Sigmoid colon (tissue), 7 donors: ENCODE measurements around the gene DUS3L. TPM values are rescaled to one million over a fixed set of nuclear protein-coding genes. Genes with fewer than 3 reads are reported as not detected.

Experiments
- DNase-seq: peaks from one replicate; pipeline ENCODE4 v3.0.0-alpha.2; 2019
- H3K27ac ChIP-seq, 4 donors: fragments of 200-600 bp; sonication (generic); one replicate each; pipeline ENCODE4 v1.5.1; 2016 to 2019; ENCODE audit warnings: mild to moderate bottlenecking in 1 of 4
- H3K27me3 ChIP-seq, 3 donors: fragments of 200-600 bp; sonication (generic); one replicate each; pipeline ENCODE4 v1.5.1; 2019; ENCODE audit warnings: mild to moderate bottlenecking in 1 of 3
- H3K36me3 ChIP-seq, 4 donors: fragments of 200-600 bp; sonication (generic); one replicate each; pipeline ENCODE4 v1.5.1; 2016 to 2019
- H3K4me1 ChIP-seq, 4 donors: fragments of 200-600 bp; sonication (generic); one replicate each; pipeline ENCODE4 v1.5.1; 2017 to 2019
- H3K4me3 ChIP-seq, 4 donors: fragments of 200-600 bp; sonication (generic); one replicate each; pipeline ENCODE4 v1.5.1; 2017 to 2019; ENCODE audit warnings: mild to moderate bottlenecking in 2 of 4, moderate library complexity in 1 of 4
- H3K9me3 ChIP-seq, 4 donors: fragments of 200-600 bp in 3 of 4; sonication (generic) in 3 of 4; one replicate each; pipeline versions ENCODE4 v1.5.1 to v1.6.1; 2013 to 2019
- CTCF ChIP-seq, 4 experiments: fragments of 450-650 bp in 3 of 4; fragments of 200-600 bp in 1 of 4; IDR thresholded peaks; one replicate each; pipeline ENCODE4 v1.5.1; 2016 to 2019; ENCODE audit warnings: antibody characterized with exemption in 4 of 4, mild to moderate bottlenecking in 3 of 4, moderate library complexity in 2 of 4
- EP300 ChIP-seq, 4 donors: sonication (generic); formaldehyde crosslinking; IDR thresholded peaks; one replicate each; pipeline ENCODE4 v1.6.1; 2017; ENCODE audit warnings: antibody characterized with exemption in 4 of 4
- POLR2A ChIP-seq, 2 donors: fragments of 450-650 bp; IDR thresholded peaks; one replicate each; pipeline ENCODE4 v1.6.1; 2016; ENCODE audit warnings: antibody characterized with exemption in 2 of 2, mild to moderate bottlenecking in 2 of 2, moderate library complexity in 2 of 2
- POLR2AphosphoS5 ChIP-seq, 4 donors: sonication (generic); formaldehyde crosslinking; IDR thresholded peaks; one replicate each; pipeline ENCODE4 v1.6.1; 2017; ENCODE audit warnings: antibody characterized with exemption in 4 of 4
- WGBS, 2 donors: extraction: QIAGEN DNeasy Blood & Tissue Kit; methylation state at CpG; one replicate each; pipeline ENCODE4 v1.1.7; 2013; 5-methylcytosine and 5-hydroxymethylcytosine counted together
- intact Hi-C: fragments of 100-400 bp; cut with DNase I; formaldehyde crosslinking; loops from one replicate; pipeline ENCODE4 v1.15.1; 2023
- polyA plus RNA-seq, 3 donors: library from polyadenylated mRNA; stranded (reverse); fragments of 200-250 nt; gene quantifications; one replicate each; pipeline ENCODE4 v1.2.3, GENCODE V29; 2013
- total RNA-seq, 4 donors: library from RNA; depleted of rRNA; stranded (reverse); fragments of >200 nt; gene quantifications; one replicate each; pipeline ENCODE4 v1.1.0, GENCODE V29; 2016
- donor health status: healthy with polysubstance abuse.
- donor health status: Bipolar disorder and iron deficiency.
- donor health status: healthy.

DUS3L gene
- total and polyA plus RNA-seq, 7 donors: 8.3 to 42.0 (median 27.1) TPM

GRCh38 chr19:5817218-5817617, 26.3 kb upstream of the DUS3L start:
- TF ChIP-seq POLR2AphosphoS5 (IDR thresholded peaks at IDR 0.05) (no peak), POLR2A (IDR thresholded peaks at IDR 0.05) (no peak), EP300 (IDR thresholded peaks at IDR 0.05) (no peak), CTCF (IDR thresholded peaks at IDR 0.05) (no peak)

DNA sequence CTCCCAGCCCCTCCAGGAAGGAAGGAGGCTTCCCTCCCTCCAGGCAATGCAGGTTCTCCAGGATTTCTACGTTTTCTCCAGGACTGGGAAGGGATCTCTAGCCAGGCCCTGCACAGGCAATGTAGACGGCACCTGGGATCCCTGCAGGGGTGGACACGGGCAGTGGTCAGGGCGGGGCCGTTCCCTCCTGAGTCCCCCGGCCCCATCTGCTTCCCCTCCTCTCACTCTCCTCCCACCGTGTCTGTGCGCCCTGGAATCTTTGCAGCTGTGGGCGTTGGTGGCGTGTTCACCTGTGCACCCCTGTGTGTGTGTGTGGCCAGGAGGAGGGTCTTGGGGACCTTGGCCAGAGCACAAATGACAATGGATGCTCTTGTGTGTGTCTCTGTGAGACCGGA, 23.9 kb upstream of the DUS3L start:
- DNase-seq: no peak
- no peaks in the 10 kb centered on the region for H3K36me3 ChIP-seq
- H3K9me3 ChIP-seq: no peaks in the 10 kb centered on the region
- H3K4me1 ChIP-seq: no peaks in the 10 kb centered on the region
- intact Hi-C loops: no loop called here
- WGBS, 2 donors: 18 to 56% methylated on average over 11 of the region's 11 CpGs
- no peak overlapping the region for H3K27ac ChIP-seq
- TF ChIP-seq CTCF (IDR thresholded peaks at IDR 0.05) (no peak), POLR2AphosphoS5 (IDR thresholded peaks at IDR 0.05) (no peak)
- H3K4me3 ChIP-seq: no peak overlapping the region
- no peaks in the 10 kb centered on the region for H3K27me3 ChIP-seq

More at GRCh38 chr19:5817218-5817617, 26.3 kb upstream of the DUS3L start:
- Histone ChIP-seq H3K4me1 (peaks cover 0 to 8% (median 8%) of the 10 kb centered on the region in 4 donors), H3K27me3 (no peaks in the 10 kb centered on the region), H3K27ac (no peak overlapping the region), H3K9me3 (no peaks in the 10 kb centered on the region), H3K4me3 (no peak overlapping the region), H3K36me3 (no peaks in the 10 kb centered on the region)
- 93 to 98% methylated on average over 2 of the region's 2 CpGs for WGBS, 2 donors
- DNase-seq: no peak
- intact Hi-C loops: no loop called here

- DNase-seq: no peak
- TF ChIP-seq POLR2A (IDR thresholded peaks at IDR 0.05) (no peak), CTCF (IDR thresholded peaks at IDR 0.05) (no peak), POLR2AphosphoS5 (IDR thresholded peaks at IDR 0.05) (no peak), EP300 (IDR thresholded peaks at IDR 0.05) (no peak)
- Histone ChIP-seq H3K9me3 (no peaks in the 10 kb centered on the region), H3K4me1 (no peaks in the 10 kb centered on the region), H3K4me3 (no peak overlapping the region), H3K36me3 (no peaks in the 10 kb centered on the region), H3K27ac (no peak overlapping the region), H3K27me3 (no peaks in the 10 kb centered on the region)
- intact Hi-C loops: no loop called here
- WGBS, 2 donors: 35 to 69% methylated on average over 9 of the region's 9 CpGs
Observed at GRCh38 chr19:5814123-5814851, 23.3 kb upstream of the DUS3L start.

GRCh38 chr19:5811117-5811516, 20.2 kb upstream of the DUS3L start:
- H3K9me3 ChIP-seq: no peaks in the 10 kb centered on the region
- DNase-seq: no peak
- peaks cover 0 to 5% (median 4%) of the 10 kb centered on the region in 4 donors for H3K4me1 ChIP-seq
- H3K36me3 ChIP-seq: no peaks in the 10 kb centered on the region
- no peaks in the 10 kb centered on the region for H3K27me3 ChIP-seq
- intact Hi-C loops: no loop called here
- 94 to 97% methylated on average over 4 of the region's 4 CpGs for WGBS, 2 donors
- no peak overlapping the region for H3K27ac ChIP-seq
- no peak for TF ChIP-seq POLR2AphosphoS5 (IDR thresholded peaks at IDR 0.05)
- no peak for TF ChIP-seq EP300 (IDR thresholded peaks at IDR 0.05)
- no peak for TF ChIP-seq POLR2A (IDR thresholded peaks at IDR 0.05)
- TF ChIP-seq CTCF (IDR thresholded peaks at IDR 0.05): no peak
- no peak overlapping the region for H3K4me3 ChIP-seq

DNA sequence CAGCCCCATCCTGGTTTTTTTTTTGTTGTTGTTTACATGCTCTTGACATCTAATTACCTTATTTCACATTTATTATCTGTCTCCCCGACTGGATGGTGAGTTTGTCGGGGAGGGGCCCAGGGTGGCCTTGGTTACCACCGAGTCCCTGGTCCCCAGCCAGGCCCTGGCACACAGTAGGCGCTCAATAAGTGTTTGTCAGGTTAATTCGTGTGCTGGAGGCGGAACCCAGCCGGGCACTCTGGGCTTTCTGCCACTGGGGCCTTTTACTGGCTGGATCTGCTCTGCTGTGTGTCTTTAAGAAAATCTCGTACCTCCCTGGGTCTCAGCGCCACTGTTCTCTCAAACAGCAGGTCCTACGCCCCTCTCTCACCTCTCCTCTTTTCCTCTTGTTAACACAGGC, 18.5 kb upstream of the DUS3L start:
- H3K9me3 ChIP-seq: no peaks in the 10 kb centered on the region
- no peak for TF ChIP-seq POLR2AphosphoS5 (IDR thresholded peaks at IDR 0.05)
- no peak for TF ChIP-seq EP300 (IDR thresholded peaks at IDR 0.05)
- no peak for TF ChIP-seq POLR2A (IDR thresholded peaks at IDR 0.05)
- no peak for TF ChIP-seq CTCF (IDR thresholded peaks at IDR 0.05)
- no peak for DNase-seq
- H3K27me3 ChIP-seq: peaks cover 0 to 3% (median 1%) of the 10 kb centered on the region in 3 donors
- no peaks in the 10 kb centered on the region for H3K36me3 ChIP-seq
- 74 to 84% methylated on average over 10 of the region's 10 CpGs for WGBS, 2 donors
- H3K27ac ChIP-seq: no peak overlapping the region
- no peak overlapping the region for H3K4me3 ChIP-seq
- H3K4me1 ChIP-seq: peaks cover 0 to 14% (median 12%) of the 10 kb centered on the region in 4 donors
- intact Hi-C loops: loop anchor here (10.0 kb wide), 1 partner anchor 315 kb away; no protein-coding TSS in a partner anchor
